Activated B cell treated with CpG ODN at 0.5 μM for 24 hours (primary cell): ENCODE results near the gene NKD2. TPM values are rescaled to one million over a fixed set of nuclear protein-coding genes. Genes with fewer than 3 reads are reported as not detected.

Experiments used
- ATAC-seq: fragments of 200-7000 bp; cut with Tn5 transposase; one replicate; pipeline ENCODE4 v1.10.0; 2021; ENCODE audit warnings: low read depth, mild to moderate bottlenecking, moderate library complexity
- CTCF ChIA-PET: fragments of 350-600 bp; sonication (Branson Sonifier 250); formaldehyde crosslinking; loops from one replicate; lab custom pipeline; 2021; ENCODE audit warnings: antibody characterized with exemption; lab: Charles Lee
- POLR2A ChIA-PET: fragments of 350-600 bp; sonication (Branson Sonifier 250); formaldehyde crosslinking; loops from one replicate; lab custom pipeline; 2021; ENCODE audit warnings: antibody characterized with exemption; lab: Charles Lee
- DNase-seq: peaks from one replicate; pipeline ENCODE4 v3.0.0; 2022
- H3K27ac Mint-ChIP-seq: one replicate; pipeline ENCODE4 v1.8.0; 2020; ENCODE audit warnings: mixed read lengths
- H3K27me3 Mint-ChIP-seq: one replicate; pipeline ENCODE4 v1.8.0; 2021; ENCODE audit warnings: mixed read lengths
- H3K36me3 Mint-ChIP-seq: one replicate; pipeline ENCODE4 v1.8.0; 2021; ENCODE audit warnings: low read depth, mixed read lengths
- H3K4me1 Mint-ChIP-seq: one replicate; pipeline ENCODE4 v1.8.0; 2021; ENCODE audit warnings: mixed read lengths
- H3K4me3 Mint-ChIP-seq: one replicate; pipeline ENCODE4 v1.8.0; 2020; ENCODE audit warnings: mild to moderate bottlenecking, mixed read lengths
- H3K9me3 Mint-ChIP-seq: one replicate; pipeline ENCODE4 v1.8.0; 2020; ENCODE audit warnings: mixed read lengths
- CTCF ChIP-seq: fragments of 200-600 bp; IDR thresholded peaks from one replicate; pipeline ENCODE4 v1.8.0; 2022; ENCODE audit warnings: antibody characterized with exemption, mild to moderate bottlenecking
- intact Hi-C: fragments of 100-400 bp; cut with micrococcal nuclease; formaldehyde crosslinking; loops from one replicate; pipeline ENCODE4 v1.15.1; 2024
- total RNA-seq: library from RNA; stranded (reverse); gene quantifications from 2 replicates; pipeline ENCODE4 v1.2.3, GENCODE V29; 2022

NKD2 gene
- total RNA-seq, 1 donor from 2014 or later, result 0.16 TPM

- intact Hi-C loops, result no loop called here
- Mint-ChIP-seq H3K27me3 (no peaks in the 10 kb centered on the region), H3K4me3 (no peak overlapping the region), H3K9me3 (no peaks in the 10 kb centered on the region), H3K4me1 (no peaks in the 10 kb centered on the region), H3K27ac (no peak overlapping the region), H3K36me3 (peaks cover 21% of the 10 kb centered on the region)
- DNase-seq (no peak), ATAC-seq (no peak)
- ChIA-PET CTCF (no interaction called here), POLR2A (no interaction called here)
- no peak for TF ChIP-seq CTCF
These were observed 56.6 kb downstream of the NKD2 start for GRCh38 chr5:1065143-1065750.

- H3K9me3 Mint-ChIP-seq, result no peaks in the 10 kb centered on the region
- intact Hi-C loops, result no loop called here
- no peak for ATAC-seq
- H3K4me1 Mint-ChIP-seq, result no peaks in the 10 kb centered on the region
- no peak overlapping the region for H3K4me3 Mint-ChIP-seq
- no peak for DNase-seq
- H3K27ac Mint-ChIP-seq, result no peak overlapping the region
- ChIA-PET POLR2A (no interaction called here), CTCF (no interaction called here)
- peaks cover 20% of the 10 kb centered on the region for H3K36me3 Mint-ChIP-seq
- no peak for TF ChIP-seq CTCF
- no peaks in the 10 kb centered on the region for H3K27me3 Mint-ChIP-seq
These were observed 57.5 kb downstream of the NKD2 start for GRCh38 chr5:1065891-1066650.

GRCh38 chr5:1066676-1067075, 58.1 kb downstream of the NKD2 start:
- Mint-ChIP-seq H3K27me3 (no peaks in the 10 kb centered on the region), H3K9me3 (no peaks in the 10 kb centered on the region), H3K36me3 (peaks cover 20% of the 10 kb centered on the region), H3K4me1 (no peaks in the 10 kb centered on the region), H3K4me3 (no peak overlapping the region), H3K27ac (no peak overlapping the region)
- ChIA-PET POLR2A (no interaction called here), CTCF (no interaction called here)
- DNase-seq (no peak), ATAC-seq (no peak)
- intact Hi-C loops, result no loop called here
- no peak for TF ChIP-seq CTCF

- TF ChIP-seq CTCF, result no peak
- ATAC-seq, result no peak
- intact Hi-C loops, result no loop called here
- ChIA-PET CTCF (no interaction called here), POLR2A (no interaction called here)
- no peaks in the 10 kb centered on the region for H3K9me3 Mint-ChIP-seq
- no peak for DNase-seq
- H3K4me3 Mint-ChIP-seq, result no peak overlapping the region
- H3K36me3 Mint-ChIP-seq, result peaks cover 17% of the 10 kb centered on the region
- H3K4me1 Mint-ChIP-seq, result no peaks in the 10 kb centered on the region
- H3K27me3 Mint-ChIP-seq, result no peaks in the 10 kb centered on the region
- no peak overlapping the region for H3K27ac Mint-ChIP-seq
These were observed 58.8 kb downstream of the NKD2 start for GRCh38 chr5:1067141-1068121.
